ENCODE measurements around the gene B4GALT3.
A peak's percentile ranks its signal among the peaks of the same experiment; 100 is the strongest.

The B4GALT3 gene

GRCh38 chr1:161198897-161199431 lies 21.7 kb upstream of the B4GALT3 start, which contains the start of gene ADAMTS4:
Gene ADAMTS4 (minus strand): TSS chr1:161199054. CDS start chr1:161198627, 427 bp downstream.
- H3K4me3 ChIP-seq = no peak within 1 kb of the TSS
- peaks cover 3% of the 10 kb centered on the region for H3K36me3 ChIP-seq (replicated peaks)
- H3K9me3 ChIP-seq = no peaks in the 10 kb centered on the region
- in situ Hi-C loops (cut with MboI; ENCODE audit: low sequenced_read_pairs) = loop anchor here (25.0 kb wide), 1 partner anchor 538 kb away; the partner anchor contains the start of gene DUSP12
- no peaks in the 10 kb centered on the region for H3K27me3 ChIP-seq (ENCODE audit: low read depth)
- DNase-seq (ENCODE audit: low spot score in 2 of 2) = no peak
- H3K4me1 ChIP-seq = peaks cover 22% of the 10 kb centered on the region

GRCh38 chr1:161198194-161198896 lies 21.0 kb upstream of the B4GALT3 start:
- no peak overlapping the region for H3K4me3 ChIP-seq
- H3K36me3 ChIP-seq (replicated peaks) = no peaks in the 10 kb centered on the region
- no peaks in the 10 kb centered on the region for H3K27me3 ChIP-seq (ENCODE audit: low read depth)
- peaks cover 21% of the 10 kb centered on the region for H3K4me1 ChIP-seq
- peak; percentile 15 to 82 for DNase-seq (ENCODE audit: low spot score in 2 of 2)
- no peaks in the 10 kb centered on the region for H3K9me3 ChIP-seq
- in situ Hi-C loops (cut with MboI; ENCODE audit: low sequenced_read_pairs) = loop anchor here (25.0 kb wide), 1 partner anchor 539 kb away; the partner anchor contains the start of gene DUSP12

GRCh38 chr1:161197560-161198193 lies 20.4 kb upstream of the B4GALT3 start:
- no peak for DNase-seq (ENCODE audit: low spot score in 2 of 2)
- in situ Hi-C loops (cut with MboI; ENCODE audit: low sequenced_read_pairs) = loop anchor here (25.0 kb wide), 1 partner anchor 540 kb away; the partner anchor contains the start of gene DUSP12
- Histone ChIP-seq H3K9me3 (no peaks in the 10 kb centered on the region), H3K4me3 (no peak overlapping the region), H3K4me1 (peaks cover 21% of the 10 kb centered on the region), H3K36me3 (replicated peaks) (no peaks in the 10 kb centered on the region), H3K27me3 (ENCODE audit: low read depth) (no peaks in the 10 kb centered on the region)

- Histone ChIP-seq H3K27me3 (ENCODE audit: low read depth) (no peaks in the 10 kb centered on the region), H3K36me3 (replicated peaks) (no peaks in the 10 kb centered on the region), H3K9me3 (no peaks in the 10 kb centered on the region), H3K4me3 (no peak overlapping the region), H3K4me1 (peaks cover 21% of the 10 kb centered on the region)
- DNase-seq (ENCODE audit: low spot score in 2 of 2) = no peak
- in situ Hi-C loops (cut with MboI; ENCODE audit: low sequenced_read_pairs) = loop anchor here (25.0 kb wide), 1 partner anchor 541 kb away; the partner anchor contains the start of gene DUSP12
Observed at GRCh38 chr1:161196521-161197451, 19.5 kb upstream of the B4GALT3 start.

GRCh38 chr1:161196111-161196510 lies 18.8 kb upstream of the B4GALT3 start:
- Histone ChIP-seq H3K9me3 (no peaks in the 10 kb centered on the region), H3K4me3 (no peak overlapping the region), H3K36me3 (replicated peaks) (no peaks in the 10 kb centered on the region), H3K27me3 (ENCODE audit: low read depth) (no peaks in the 10 kb centered on the region), H3K4me1 (peaks cover 14% of the 10 kb centered on the region)
- no peak for DNase-seq (ENCODE audit: low spot score in 2 of 2)
- in situ Hi-C loops (cut with MboI; ENCODE audit: low sequenced_read_pairs) = loop anchor here (25.0 kb wide), 1 partner anchor 541 kb away; the partner anchor contains the start of gene DUSP12

- H3K27me3 ChIP-seq (ENCODE audit: low read depth) = no peaks in the 10 kb centered on the region
- no peaks in the 10 kb centered on the region for H3K36me3 ChIP-seq (replicated peaks)
- in situ Hi-C loops (cut with MboI; ENCODE audit: low sequenced_read_pairs) = loop anchor here (25.0 kb wide), 1 partner anchor 542 kb away; the partner anchor contains the start of gene DUSP12
- H3K4me3 ChIP-seq = no peak overlapping the region
- H3K9me3 ChIP-seq = no peaks in the 10 kb centered on the region
- no peak for DNase-seq (ENCODE audit: low spot score in 2 of 2)
- peaks cover 10% of the 10 kb centered on the region for H3K4me1 ChIP-seq
Observed at GRCh38 chr1:161195171-161195570, 17.9 kb upstream of the B4GALT3 start.

DNA sequence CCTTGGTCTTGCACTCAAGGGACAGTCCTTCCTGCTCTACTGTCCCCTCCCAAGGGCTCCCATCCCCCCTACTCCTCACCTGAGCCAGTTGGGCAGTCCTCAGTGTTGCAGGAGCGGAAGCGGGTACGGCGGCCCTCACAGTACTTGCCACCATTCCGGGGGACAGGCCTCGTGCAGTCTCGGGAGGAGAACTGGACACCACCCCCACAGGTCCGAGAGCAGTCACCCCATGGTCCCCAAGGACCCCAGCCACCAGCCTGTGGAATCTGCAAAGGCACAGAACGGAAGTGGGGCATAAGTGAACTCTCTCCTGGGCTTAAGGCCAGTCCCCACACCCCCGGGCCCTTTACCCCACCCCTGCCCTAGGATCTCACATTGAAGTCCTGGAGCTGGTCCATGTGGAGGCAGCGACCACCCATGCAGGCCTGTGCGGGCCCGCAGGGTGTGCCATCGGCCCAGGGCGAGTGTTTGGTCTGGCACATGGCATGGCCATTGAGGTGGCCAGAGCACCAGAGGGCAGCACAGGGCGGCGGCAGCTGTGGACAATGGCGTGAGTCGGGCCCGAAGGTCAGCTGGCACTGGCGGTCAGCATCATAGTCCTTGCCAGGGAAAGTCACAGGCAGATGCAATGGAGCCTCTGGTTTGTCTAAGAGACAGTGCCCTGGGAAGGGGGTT lies 16.4 kb upstream of the B4GALT3 start:
- H3K4me3 ChIP-seq = no peak overlapping the region
- in situ Hi-C loops (cut with MboI; ENCODE audit: low sequenced_read_pairs) = loop anchor here (25.0 kb wide), 1 partner anchor 544 kb away; the partner anchor contains the start of gene DUSP12
- no peaks in the 10 kb centered on the region for H3K36me3 ChIP-seq (replicated peaks)
- H3K9me3 ChIP-seq = no peaks in the 10 kb centered on the region
- H3K4me1 ChIP-seq = peaks cover 6% of the 10 kb centered on the region
- no peaks in the 10 kb centered on the region for H3K27me3 ChIP-seq (ENCODE audit: low read depth)
- DNase-seq (ENCODE audit: low spot score in 2 of 2) = no peak

GRCh38 chr1:161192476-161193465 lies 15.5 kb upstream of the B4GALT3 start:
- H3K4me3 ChIP-seq = no peak overlapping the region
- in situ Hi-C loops (cut with MboI; ENCODE audit: low sequenced_read_pairs) = loop anchor here (25.0 kb wide), 1 partner anchor 545 kb away; the partner anchor contains the start of gene DUSP12
- no peaks in the 10 kb centered on the region for H3K27me3 ChIP-seq (ENCODE audit: low read depth)

GRCh38 chr1:161191971-161192370 lies 14.7 kb upstream of the B4GALT3 start:
- no peak for DNase-seq (ENCODE audit: low spot score in 2 of 2)
- Histone ChIP-seq H3K4me1 (no peaks in the 10 kb centered on the region), H3K27me3 (ENCODE audit: low read depth) (no peaks in the 10 kb centered on the region), H3K36me3 (replicated peaks) (no peaks in the 10 kb centered on the region), H3K9me3 (no peaks in the 10 kb centered on the region), H3K4me3 (no peak overlapping the region)
- in situ Hi-C loops (cut with MboI; ENCODE audit: low sequenced_read_pairs) = loop anchor here (25.0 kb wide), 1 partner anchor 545 kb away; the partner anchor contains the start of gene DUSP12

More at GRCh38 chr1:161192476-161193465, 15.5 kb upstream of the B4GALT3 start:
- Histone ChIP-seq H3K9me3 (no peaks in the 10 kb centered on the region), H3K36me3 (replicated peaks) (no peaks in the 10 kb centered on the region), H3K4me1 (no peaks in the 10 kb centered on the region)
- DNase-seq (ENCODE audit: low spot score in 2 of 2) = peak; percentile 67 to 78

GRCh38 chr1:161190962-161191521 lies 13.7 kb upstream of the B4GALT3 start:
- Histone ChIP-seq H3K27me3 (ENCODE audit: low read depth) (no peaks in the 10 kb centered on the region), H3K4me1 (no peaks in the 10 kb centered on the region), H3K4me3 (no peak overlapping the region), H3K36me3 (replicated peaks) (no peaks in the 10 kb centered on the region), H3K9me3 (no peaks in the 10 kb centered on the region)
- in situ Hi-C loops (cut with MboI; ENCODE audit: low sequenced_read_pairs) = loop anchor here (25.0 kb wide), 1 partner anchor 546 kb away; the partner anchor contains the start of gene DUSP12
- DNase-seq (ENCODE audit: low spot score in 2 of 2) = no peak

DNA sequence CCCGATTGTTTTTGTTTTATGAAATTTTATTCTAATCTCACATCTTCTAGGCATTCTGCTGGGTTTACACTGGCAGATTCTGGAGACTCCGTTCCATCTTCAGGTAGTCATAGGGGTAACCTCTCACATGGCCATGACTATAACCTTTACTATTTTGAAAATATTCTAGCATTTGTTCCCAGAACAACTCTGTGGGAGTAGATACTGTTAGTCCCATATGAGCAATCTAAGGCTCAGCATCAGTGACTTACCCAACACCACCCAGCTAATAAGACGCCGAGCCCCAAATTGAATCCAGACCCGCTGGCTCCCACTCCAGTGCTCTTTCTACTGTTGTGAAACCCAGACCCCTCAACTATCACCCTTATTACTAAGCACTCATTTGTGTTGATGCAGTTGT lies 11.7 kb upstream of the B4GALT3 start:
- Histone ChIP-seq H3K36me3 (replicated peaks) (no peaks in the 10 kb centered on the region), H3K4me3 (no peak overlapping the region), H3K4me1 (no peaks in the 10 kb centered on the region), H3K9me3 (no peaks in the 10 kb centered on the region), H3K27me3 (ENCODE audit: low read depth) (0 out of 2 replicates have a peak, but pooled peaks cover 3% of the 10 kb centered on the region)
- in situ Hi-C loops (cut with MboI; ENCODE audit: low sequenced_read_pairs) = loop anchor here (25.0 kb wide), 1 partner anchor 548 kb away; the partner anchor contains the start of gene DUSP12
- no peak for DNase-seq (ENCODE audit: low spot score in 2 of 2)

Measured in HAP-1 (cell line).